Stimulated activated CD8-positive, alpha-beta memory T cell treated with anti-CD3 and anti-CD28 coated beads, Interleukin-12 subunit alpha, Interleukin-12 subunit beta, amount 100 ng/mL, for 24 hours (primary cell): ENCODE measurements around the gene GPR63.

ENCODE experiments used
- DNase-seq: peaks from one replicate; pipeline ENCODE4 v3.0.0-alpha.2; 2020; ENCODE audit errors: extremely low read depth

The GPR63 gene

GRCh38 chr6:96823743-96824142 lies 13.5 kb downstream of the GPR63 start:
- DNase-seq: no peak

DNA sequence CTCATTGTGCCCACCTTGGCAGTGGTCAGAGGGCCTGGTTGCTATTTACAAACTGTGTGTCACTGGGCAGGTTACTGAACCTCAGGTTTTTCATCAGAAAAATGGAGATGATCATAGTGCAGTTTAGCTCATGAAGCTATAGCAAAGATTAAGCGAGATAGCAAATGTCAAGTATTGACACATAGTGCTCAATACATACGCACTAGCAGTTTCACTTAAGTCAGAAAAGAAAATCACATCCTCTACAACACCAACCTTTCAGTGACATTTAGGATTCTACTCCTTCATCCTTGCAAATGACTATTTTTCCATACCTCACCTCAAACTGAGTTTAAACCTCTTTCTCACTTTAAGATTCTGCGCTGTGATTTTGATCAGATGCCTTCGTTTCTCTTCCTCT lies 16.2 kb downstream of the GPR63 start:
- DNase-seq: no peak

- no peak for DNase-seq
These were observed 20.9 kb downstream of the GPR63 start for GRCh38 chr6:96816301-96816817.

DNA sequence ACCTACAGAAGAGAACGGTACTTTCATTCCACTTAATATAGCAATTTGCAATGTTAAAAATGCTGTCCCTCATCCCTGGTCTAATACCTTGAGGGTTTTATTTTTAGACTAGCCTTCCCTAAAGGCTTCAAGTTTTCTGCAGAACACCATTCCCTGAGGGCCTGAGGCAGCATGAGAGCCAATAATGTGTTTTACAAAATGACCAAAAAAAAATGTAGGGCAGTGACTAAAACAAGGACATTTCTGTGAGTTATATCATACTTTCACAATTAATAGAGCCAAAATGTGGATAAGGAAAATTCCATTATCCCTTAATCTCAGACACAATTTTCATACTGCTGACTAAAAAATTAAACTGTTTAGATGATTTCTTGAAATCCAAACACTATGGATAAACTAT lies 22.7 kb downstream of the GPR63 start:
- no peak for DNase-seq

- no peak for DNase-seq
These were observed 25.1 kb downstream of the GPR63 start for GRCh38 chr6:96812077-96812703.

GRCh38 chr6:96811670-96812069 lies 25.6 kb downstream of the GPR63 start:
- DNase-seq: no peak

DNA sequence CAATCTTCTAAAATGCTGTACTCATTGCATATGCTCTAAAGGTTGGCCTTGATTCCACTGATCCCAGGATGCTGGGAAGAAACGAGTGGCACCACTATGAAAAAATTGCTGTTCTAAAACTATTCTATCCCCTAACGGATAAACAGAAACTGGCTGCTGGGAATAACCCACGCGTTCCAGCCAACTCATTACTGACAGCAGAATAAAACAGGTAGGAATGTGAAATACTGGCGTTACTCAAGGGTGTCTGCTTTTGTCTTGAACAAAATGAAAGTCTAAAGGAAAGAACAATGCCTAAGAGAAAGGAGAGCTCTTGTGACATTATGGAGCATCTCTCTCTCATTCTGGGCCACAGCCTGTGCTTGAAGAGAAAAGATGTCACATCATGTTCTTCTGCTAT lies 26.1 kb downstream of the GPR63 start:
- DNase-seq: no peak

DNA sequence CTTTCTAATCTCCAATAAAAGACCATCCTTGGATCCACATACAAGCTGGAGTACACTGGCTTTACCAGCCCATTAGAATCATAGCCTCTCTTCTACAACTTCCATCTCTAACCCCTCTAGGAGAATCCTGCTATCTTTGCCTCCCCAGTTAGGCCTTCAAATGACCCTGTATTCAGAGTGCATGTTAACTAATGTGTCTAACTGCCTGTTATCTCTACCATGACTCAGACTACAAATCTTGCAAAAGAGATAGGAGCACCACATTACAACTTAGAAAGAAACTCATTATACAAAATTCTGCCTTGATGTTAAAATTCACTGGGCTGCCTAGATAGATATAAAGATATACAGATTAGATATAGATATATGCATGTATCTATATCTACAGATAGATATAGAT lies 28.2 kb downstream of the GPR63 start:
- DNase-seq: no peak

DNA sequence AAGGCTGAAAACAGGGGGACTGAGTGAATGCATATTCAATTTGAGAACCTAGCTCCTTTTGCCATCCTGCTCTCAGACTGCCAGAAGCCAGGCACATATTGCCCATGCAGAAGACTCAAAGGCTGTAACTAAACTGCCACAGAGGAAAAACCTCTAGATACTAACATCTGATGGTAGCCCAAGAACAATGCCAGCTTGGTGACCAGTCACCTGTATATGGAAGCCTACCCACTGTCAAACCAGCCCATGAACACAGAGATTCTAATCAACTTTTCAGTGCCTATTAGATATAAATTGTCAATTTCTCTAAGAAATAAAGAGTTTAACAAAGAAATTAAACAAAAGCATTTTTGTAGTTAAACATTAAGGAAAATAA lies 34.2 kb downstream of the GPR63 start:
- DNase-seq: no peak

DNA sequence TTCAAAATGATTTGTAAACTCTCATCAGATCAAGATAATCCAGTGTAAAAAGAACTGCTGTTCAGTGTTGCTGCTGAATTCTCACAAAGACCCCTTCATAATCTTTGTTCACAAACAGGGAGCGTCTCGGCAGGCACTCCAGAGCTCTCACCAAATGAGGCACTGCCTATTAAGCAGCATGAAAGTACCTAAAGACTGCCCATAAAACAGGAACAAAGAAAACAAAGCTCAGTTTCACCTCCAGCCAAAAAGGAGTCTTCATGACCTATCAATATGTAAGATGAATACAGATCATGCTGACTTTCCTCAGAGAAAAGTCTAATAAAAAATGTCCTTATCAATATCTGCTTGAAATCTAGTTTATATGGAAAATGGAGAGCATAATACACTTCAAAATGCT lies 41.8 kb downstream of the GPR63 start:
- DNase-seq: no peak

GRCh38 chr6:96794980-96795379 lies 42.3 kb downstream of the GPR63 start:
- DNase-seq: no peak

GRCh38 chr6:96792561-96793190 lies 44.6 kb downstream of the GPR63 start:
- no peak for DNase-seq

- DNase-seq: no peak
These were observed 47.4 kb downstream of the GPR63 start for GRCh38 chr6:96789871-96790270.

DNA sequence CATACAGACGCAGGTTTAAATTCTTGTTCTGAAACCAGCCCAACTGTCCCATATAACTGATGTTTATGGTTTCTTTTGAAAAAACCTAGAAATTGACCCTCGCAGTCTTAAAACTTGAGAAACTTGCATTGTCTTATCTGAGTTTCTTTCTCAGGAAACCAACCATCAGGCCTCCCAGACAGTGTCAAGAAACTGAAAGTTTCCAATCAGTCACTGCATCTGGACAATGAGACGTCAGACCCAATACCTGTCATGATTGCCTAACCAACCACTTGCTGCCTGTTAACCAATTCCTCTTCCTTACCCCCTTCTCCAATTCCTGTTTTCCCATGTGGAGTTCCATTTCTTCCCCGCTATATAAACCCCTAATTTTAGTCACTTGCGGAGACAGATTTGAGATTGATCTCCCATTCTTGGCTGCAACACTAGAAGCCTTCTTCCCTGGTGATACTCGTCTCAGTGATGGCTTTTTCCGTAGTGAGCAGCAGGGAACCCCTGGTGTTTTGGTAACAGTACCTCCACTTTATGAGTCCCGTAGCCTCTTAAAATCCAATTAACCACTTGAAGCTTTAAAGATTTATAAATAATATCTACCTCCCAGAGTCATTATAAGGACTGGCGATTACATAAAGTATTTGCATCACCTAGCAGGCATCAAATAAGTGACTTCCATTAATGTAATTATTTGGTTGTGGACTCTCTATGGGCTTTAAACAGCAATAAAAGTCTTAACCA lies 49.3 kb downstream of the GPR63 start:
- DNase-seq: no peak

DNA sequence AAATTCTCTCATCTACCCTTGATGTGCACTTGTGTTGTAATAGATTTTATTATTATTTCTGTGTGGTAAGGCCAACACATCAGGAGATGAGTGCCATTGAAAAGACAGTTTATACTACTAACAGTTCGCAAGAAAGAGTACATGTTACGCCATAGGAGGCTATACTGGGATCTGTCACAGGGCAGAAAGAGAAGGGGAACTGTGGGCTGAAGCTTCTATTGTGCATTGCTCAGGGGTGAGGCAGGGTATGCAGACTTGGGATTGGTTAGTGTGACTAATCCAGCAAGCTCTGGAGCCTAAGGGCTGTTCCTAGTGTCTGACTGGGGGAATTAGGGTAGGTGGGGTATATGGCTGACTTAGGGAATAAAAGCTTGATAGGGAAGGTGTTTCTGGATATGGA lies 50.9 kb downstream of the GPR63 start:
- no peak for DNase-seq

DNA sequence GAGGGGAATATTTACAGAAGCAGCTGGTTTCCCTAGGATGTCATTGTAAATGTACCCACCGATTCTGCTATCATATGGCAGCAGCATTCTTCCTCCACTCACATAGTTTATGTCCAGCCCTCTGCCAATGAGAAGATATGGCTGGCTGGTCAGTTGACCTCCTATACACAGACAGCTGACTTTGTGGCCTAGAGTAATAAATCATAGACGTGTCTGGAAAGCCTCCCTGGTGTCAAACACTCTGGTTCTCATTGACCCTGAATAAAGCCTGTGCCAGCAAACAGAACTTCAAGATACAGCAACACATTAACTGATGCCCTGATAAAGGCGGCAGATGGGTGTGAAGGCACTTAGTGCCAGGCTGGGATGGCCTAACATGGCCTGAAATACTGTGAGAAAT lies 52.6 kb downstream of the GPR63 start:
- no peak for DNase-seq

- no peak for DNase-seq
These were observed 54.0 kb downstream of the GPR63 start for GRCh38 chr6:96783307-96783706.

GRCh38 chr6:96781557-96781956 lies 55.7 kb downstream of the GPR63 start:
- DNase-seq: no peak

DNA sequence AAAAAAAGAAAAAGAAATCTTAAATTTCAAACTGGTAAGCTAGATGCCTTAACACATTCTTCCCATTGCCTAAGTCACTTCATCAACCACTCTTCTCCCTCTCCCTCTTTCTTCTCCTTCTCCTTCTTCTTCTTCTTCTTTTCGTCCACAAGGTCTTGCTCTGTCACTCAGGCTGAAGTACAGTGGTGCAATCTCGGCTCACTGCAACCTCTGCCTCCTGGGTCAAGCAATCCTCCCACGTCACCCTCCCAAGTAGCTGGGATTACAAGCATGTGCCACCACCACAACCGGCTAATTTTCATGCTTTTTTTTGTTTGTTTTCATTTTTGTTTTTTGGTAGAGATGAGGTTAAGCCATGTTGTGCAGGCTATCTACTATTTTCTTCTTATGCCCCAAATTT lies 60.2 kb downstream of the GPR63 start:
- DNase-seq: no peak

DNA sequence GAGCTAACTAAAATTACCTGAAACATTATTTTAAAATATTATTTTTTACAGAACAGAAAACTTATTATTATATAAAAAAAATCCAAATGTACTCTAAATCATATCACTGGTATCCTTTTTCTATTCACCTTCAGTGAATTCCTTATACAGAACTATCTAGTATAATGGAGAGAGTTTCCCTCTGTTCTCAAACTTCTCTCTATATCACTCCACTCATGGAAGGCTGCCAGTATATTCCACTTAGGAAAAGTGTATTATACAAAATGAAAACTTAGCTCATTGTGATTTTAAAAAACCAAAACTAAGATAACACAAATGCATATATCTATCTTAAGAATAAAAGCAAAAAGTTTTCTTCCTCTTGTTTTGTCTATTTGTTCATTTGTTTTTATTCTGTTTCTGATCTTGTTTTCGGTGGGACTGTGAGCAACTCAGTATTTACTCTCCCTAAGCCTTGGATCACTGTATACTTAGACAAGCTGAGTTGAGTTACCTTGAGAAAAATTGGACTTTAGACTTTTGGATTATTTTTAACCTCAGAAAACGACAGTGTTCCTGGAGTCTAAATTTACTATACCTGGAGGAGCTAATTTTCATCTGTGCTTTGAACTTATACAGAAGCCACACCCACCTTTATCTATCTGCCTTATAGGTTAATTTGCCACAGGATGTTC lies 61.4 kb downstream of the GPR63 start:
- DNase-seq: no peak

- DNase-seq: no peak
These were observed 70.5 kb downstream of the GPR63 start for GRCh38 chr6:96766769-96767168.

DNA sequence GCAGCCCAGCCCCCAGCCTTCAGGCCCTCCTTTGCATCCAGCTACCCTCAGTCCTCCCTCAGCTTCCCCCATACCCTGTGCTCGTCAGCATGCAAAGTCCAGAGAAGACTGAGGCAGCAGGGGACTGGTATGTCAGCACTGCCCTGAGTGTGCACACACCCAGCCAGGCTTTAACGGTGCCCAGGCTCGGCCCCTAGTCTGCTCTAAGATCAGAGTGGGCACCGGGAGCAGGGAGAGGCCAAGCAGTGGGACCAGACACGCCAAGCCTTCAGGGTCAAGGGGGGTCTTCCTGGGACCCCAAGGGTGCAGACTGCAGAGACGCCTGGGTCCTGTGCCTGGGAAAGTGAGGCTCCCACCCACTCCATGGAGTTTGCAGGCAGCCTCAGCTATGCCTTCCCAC lies 74.7 kb downstream of the GPR63 start:
- DNase-seq: no peak

DNA sequence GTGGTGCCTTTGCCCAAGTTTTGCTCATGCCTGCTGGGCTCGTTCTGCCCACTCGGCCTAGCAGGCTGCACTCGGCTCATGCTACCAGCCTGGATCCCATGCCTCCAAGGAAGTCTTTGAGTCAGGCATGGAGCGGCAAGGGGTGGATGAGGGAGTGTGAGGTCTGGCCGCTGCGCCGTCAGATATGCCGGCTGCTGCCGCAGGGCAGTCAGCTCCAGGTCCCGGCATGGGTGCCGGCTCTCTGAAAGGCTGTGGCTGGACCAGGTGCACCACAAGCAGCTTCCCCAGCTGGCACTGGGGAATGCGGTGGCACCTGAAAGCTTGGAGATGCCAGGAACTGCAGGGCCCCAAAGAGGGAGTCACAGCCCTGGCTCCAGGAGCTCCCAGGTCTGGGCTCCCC lies 75.5 kb downstream of the GPR63 start:
- DNase-seq: no peak
